Right forelimb (tissue), 1 donor: ENCODE data around the gene PIP.
"Not testable (repeated sequence)": the region's sequence is repeated elsewhere in the genome, so short reads cannot be mapped to it uniquely, and the experiment has no call there.

ENCODE experiments used
- DNase-seq: peaks from one replicate; pipeline ENCODE4 v3.0.0-alpha.2; 2018

The PIP gene, protein sequence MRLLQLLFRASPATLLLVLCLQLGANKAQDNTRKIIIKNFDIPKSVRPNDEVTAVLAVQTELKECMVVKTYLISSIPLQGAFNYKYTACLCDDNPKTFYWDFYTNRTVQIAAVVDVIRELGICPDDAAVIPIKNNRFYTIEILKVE

DNA sequence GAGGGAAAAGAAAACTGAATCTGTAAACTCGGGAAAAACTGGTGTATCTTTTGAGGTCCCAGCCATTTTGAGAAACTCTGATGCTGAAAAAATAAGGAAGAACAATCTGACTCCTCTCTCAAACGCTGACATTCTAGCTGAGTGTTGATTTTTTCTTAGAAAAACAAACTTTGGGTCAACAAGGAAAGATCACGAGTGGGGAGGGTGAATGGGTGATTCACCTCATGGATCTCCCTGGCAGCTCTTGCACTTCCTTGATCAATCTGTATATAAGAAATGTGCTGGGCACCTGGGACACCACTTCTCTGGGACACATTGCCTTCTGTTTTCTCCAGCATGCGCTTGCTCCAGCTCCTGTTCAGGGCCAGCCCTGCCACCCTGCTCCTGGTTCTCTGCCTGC lies at the start of gene PIP:
Gene PIP, plus strand, starts transcription at position 297 of the 400 bp plus-strand sequence. Its CDS starts 40 bp downstream, at position 337.
- DNase-seq, result no peak

DNA sequence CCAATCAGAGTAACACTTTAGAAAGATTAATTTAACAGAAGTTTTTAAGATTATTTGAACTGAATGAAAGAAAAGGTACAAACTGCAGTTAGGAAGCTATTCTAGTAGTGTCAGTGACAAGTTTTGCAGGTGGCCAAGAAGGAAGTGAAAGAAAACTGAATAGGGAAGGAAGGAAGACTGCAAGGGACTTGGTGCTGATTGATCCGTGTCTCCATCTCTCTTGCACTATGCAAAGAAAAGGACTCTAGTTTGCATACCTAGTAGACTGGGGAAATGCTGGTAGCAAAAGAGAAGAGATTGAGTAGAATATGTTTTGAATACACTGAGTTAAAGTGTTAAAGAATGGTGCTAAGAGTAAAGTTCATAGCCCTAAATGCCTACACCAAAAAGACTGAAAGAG lies 46.8 kb upstream of the PIP start:
- no peak for DNase-seq

DNA sequence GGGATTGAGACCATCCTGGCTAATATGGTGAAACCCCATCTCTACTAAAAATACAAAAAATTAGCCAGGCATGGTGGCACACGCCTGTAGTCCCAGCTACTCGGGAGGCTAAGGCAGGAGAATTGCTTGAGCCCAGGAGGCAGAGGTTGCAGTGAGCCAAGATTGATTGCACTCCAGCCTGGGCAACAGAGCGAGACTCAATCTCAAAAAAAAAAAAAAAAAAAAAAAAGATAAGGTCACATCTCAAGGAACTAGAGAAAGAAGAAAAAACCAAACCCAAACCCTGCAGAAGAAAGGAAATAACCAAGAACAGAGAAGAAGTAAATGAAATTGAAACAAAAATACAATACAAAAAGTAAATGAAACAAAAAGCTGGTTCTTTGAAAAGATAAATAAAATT lies 46.3 kb upstream of the PIP start:
- not testable (repeated sequence) for DNase-seq

DNA sequence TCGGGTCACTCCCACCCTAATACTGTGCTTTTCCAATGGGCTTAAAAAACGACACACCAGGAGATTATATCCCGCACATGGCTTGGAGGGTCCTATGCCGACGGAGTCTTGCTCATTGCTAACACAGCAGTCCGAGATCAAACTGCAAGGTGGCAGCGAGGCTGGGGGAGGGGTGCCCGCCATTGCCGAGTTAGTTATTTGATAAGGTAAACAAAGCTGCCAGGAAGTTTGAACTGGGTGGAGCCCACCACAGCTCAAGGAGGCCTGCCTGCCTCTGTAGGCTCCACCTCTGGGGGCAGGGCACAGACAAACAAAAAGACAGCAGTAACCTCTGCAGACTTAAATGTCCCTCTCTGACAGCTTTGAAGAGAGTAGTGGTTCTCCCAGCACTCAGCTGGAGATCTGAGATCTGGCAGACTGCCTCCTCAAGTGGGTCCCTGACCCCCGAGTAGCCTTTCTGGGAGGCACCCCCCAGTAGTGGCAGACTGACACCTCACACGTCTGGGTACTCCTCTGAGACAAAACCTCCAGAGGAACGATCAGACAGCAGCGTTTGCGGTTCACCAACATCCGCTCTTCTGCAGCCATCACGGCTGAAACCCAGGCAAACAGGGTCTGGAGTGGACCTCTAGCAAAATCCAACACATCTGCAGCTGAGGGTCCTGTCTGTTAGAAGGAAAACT lies 43.2 kb upstream of the PIP start:
- not testable (repeated sequence) for DNase-seq

DNA sequence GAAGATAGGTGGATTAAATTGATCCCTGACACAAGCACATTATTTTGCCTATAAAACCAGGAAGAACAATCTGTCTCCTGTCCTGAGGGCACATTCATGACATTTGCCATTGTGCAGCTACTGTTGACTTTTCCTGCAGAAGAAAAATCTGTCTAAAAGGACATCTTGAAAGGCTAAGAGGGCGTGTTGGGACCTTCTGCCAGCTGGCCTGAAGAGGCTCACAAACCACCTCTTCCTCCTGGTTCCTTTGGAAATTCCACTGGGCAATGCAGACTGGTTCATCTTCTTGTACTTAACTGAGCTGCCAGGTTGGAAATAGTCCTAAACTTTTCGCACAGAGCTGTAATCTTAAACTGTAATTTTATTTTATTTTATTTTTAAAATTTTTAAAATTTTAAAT lies 35.7 kb upstream of the PIP start:
- DNase-seq, result no peak

DNA sequence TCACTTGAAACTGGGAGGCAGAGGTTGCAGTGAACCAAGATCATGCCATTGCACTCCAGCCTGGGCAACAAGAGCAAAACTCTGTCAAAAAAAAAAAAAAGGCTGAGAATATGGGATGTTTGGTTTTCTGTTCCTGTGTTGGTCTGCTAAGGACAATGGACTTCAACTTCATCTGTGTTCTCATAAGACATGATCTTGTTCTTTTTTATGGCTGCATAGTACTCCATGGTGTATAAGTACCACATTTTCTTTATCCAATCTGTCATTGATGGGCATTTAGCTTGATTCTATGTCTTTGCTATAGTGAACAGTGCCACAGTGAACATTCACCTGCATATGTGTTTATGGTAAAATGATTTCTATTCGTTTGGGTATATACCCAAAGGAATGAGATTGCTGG lies 32.3 kb upstream of the PIP start:
- DNase-seq, result not testable (repeated sequence)

DNA sequence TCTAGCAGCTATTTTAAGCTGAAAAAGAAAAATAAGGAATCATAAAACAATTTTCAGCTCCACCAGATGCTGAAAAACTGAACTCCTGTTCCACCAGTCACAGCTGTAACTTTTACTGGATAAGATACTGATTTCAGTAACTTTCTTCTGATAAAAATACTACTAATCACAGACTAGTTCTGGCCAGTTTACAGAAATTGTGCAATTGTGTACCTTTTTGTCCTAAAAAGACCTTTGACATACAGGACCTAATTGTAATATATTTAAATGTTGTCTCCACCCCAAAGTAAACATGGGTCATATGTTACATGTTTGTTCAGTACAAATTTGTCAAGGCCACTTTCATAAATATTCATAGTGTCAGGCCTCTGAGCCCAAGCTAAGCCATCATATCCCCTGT lies 27.1 kb upstream of the PIP start:
- DNase-seq, result no peak

DNA sequence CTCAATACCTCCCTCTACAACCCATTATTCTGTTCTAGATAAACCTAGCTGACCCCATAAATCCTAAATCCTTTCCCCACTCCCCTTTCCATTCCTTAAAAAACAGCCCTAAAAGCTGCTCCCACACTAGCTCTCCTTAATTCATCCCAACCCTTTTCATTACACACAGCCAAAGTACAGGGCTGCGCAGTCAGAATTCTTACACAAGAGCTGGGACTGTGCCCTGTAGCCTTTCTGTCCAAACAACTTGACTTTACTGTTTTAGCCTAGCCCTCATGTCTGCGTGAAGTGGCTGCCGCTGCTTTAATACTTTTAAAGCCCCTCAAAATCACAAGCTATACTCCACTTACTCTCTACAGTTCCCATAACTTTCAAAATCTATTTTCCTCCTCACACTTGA lies 23.9 kb upstream of the PIP start:
- not testable (repeated sequence) for DNase-seq

DNA sequence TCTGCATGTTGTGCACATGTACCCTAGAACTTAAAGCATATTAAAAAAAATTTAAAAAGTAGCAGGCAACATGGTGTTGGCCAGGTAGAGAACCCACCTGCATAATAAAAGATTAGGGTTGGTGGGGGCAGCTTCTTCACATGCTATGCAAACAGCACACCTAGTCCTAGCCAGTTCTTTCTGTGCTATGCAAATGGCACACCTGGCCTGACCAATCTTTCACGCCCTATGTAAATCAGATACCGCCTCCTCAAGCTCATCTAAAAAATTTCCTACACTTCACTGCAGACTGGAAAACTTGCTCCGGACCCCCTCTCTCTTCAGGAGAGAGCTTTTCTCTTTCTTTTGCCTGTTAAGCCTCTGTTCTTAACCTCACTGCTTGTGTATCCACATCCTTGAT lies 14.5 kb upstream of the PIP start:
- no peak for DNase-seq

DNA sequence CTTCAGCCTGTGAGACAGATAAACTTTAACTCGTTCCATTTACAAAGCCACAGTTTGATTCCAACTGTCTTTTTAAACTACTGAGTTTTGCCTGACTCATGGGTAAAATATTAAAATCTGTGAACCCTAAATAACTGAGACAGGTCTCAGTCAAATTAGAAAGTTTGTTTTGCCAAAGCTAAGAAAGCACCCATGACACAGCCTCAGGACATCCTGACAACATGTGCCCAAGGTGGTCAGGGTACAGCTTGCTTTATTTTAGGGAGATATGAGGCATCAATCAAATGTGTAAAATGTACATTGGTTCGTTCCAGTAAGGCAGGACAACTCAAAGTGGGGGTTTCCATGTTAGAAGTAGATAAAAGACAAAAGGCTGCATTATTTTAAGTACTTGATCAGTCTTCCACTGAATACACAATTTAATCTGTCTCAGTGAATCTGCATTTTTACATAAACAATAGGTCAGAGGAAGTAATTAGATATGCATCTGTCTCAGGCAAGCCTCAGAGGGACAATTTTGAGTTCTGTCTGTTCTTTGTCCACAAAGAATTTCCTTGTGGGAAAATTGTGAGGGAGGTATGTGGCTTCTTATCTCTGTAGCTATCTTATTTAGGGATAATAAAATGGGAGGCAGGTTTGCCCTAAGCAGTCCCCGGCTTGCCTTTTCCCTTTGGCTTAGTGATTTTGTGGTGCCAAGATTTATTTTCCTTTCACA lies 11.0 kb upstream of the PIP start:
- no peak for DNase-seq

DNA sequence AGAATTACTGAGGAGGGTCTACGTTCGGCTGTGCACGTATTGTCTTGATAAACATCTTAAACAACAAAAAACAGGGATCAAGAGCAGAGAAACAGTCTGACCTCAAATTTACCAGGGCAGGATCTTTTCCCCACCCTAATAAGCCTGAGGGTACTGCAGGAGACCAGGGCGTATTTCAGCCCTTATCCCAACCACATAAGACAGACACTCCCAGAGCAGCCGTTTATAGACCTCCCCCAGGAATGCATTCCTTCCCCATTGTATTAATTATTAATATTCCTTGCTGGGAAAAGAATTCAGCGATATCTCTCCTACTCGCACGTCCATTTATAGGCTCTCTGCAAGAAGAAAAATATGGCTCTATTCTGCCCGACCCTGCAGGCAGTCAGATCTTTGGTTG lies 8.6 kb upstream of the PIP start:
- DNase-seq, result not testable (repeated sequence)

DNA sequence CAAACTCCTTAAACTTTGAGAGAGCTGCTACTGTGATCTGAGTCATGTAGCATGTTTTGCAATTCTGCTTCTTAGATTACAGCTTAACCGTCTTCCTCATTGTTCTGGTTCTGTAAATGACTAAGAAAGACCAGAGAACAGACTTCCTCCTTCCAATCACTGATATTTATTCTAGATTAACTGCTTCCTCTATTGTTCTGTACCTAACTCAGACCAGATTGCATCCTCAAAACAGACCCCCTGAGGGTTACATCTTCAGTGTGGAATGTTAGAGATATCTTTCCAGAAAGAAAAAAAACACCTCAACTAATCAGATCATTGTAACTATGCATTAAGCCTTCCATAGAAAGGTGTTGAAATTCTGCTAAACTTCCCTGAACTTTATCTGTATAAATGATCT lies 5.7 kb upstream of the PIP start:
- no peak for DNase-seq

DNA sequence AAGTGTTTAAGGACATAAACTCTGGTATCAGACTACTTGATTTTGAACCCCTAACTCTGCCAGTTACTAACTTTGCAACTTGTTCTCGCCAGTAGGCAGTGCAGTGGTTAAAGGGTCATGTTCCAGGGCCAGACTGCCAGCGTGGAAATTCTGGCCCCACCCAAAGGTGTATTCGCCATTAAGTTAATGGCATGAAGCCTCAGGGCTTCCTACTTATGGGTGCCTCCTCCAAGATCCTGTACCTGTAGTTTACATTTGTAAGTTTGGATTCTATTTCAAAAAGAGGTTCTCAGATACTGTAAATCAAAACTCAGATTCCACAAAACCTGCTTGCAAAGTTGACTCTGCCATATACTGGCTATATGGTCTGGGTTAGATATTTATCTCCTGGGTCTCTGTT lies 2.8 kb upstream of the PIP start:
- no peak for DNase-seq

DNA sequence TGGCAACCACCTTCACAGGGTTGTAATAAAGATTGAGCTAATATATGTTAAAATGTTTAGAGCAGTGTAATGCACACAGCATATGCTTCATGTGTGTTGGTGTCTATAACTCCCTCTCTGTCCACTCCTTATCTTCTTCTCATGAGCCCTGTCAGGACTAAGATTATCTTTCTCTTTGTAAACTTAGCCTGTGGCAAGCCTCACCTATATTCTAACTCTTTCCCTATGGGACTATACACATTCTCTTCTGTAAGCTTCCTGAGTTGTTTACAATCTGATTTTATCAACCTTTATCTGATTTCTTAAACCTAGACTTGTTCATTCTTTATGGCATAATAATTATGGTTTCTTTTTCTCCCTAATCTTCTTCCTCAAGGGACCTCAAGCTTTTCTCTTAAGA lies 2.4 kb upstream of the PIP start:
- DNase-seq, result no peak

DNA sequence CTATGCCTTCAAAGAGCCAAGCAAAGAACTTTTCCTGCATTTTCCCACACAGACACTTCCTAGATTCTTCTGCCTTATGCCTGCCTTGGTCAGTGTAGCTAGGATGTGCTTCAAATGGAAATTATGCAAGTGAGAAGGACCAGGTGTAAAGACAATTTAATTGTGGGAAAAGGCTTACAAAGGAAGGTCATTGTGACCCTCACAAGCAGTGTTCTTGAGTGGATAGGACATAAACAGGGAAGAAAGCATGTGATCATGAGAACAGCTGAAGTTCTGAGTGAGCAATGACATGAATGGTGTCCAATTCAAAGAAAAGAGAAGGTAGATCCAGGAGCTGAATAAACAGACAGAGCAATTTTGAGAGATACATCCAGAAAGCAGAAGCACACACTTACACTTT lies 1.3 kb upstream of the PIP start:
- DNase-seq, result no peak

DNA sequence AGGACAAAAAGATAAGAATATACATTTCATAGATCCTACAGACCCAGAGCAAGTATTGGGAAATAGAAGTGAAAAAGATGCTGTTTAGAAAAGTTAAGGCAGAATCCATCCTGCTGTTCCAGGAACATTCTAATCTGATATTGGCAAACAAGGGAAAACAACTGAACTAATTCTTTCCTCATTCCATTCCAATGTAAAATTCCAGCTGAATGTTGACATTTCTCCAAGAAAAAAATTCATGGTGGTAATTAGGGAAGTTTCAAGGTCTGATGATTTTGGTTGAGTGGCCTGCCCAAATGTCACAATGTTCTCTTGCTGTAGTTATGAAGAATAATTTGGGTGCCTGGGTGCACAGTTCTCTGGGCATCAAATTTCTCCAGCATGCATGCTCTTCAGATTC lies 15.2 kb downstream of the PIP start:
- no peak for DNase-seq

DNA sequence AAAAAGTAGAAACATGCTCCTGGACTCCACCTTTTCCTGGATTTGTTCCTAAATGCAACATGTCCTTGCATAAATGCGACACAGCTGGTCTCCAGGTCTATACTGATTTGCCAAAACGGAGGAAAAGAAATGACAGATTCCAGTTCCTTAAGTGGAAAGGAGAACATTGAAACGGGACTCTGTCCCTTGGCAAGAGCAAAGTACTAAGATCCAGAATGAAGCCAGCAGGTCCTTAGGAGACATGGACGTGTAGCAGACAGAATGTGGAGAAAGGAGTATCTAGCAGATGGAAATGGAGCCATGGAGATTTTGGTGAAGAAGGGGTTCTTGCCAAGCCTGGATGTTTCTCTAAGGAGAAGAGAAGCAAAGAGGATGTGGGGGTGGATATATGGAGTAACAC lies 16.2 kb downstream of the PIP start:
- DNase-seq, result no peak

DNA sequence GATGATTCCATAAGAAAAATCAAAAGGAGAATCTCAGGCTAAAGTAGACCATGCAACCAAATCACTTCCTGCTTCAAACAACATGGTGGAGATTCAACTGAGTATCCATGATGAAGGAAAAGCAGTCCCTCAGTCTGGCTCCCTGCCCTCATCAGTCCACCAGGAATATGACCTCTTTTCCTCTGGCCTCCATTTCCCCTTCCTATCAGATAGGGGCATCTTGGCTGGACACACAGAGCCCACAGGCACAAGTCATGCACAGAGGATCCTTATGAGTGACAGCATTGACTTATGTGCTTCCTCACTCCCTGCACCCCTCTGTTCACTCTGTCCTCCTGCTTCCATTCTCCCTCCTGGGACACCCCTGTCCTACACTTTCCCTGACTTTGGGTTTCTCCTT lies 16.8 kb downstream of the PIP start:
- no peak for DNase-seq

DNA sequence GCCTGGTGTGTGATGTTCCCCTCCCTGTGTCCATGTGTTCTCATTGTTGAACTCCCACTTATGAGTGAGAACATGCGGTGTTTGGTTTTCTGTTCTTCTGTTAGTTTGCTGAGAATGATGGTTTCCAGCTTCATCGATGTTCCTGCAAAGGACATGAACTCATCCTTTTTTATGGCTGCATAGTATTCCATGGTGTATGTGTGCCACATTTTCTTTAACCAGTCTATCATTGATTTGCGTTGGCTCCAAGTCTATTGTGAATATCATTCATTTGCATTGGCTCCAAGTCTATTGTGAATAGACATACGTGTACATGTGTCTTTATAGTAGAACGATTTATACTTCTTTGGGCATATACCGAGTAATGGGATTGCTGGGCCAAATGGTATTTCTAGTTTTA lies 18.8 kb downstream of the PIP start:
- DNase-seq, result not testable (repeated sequence)

DNA sequence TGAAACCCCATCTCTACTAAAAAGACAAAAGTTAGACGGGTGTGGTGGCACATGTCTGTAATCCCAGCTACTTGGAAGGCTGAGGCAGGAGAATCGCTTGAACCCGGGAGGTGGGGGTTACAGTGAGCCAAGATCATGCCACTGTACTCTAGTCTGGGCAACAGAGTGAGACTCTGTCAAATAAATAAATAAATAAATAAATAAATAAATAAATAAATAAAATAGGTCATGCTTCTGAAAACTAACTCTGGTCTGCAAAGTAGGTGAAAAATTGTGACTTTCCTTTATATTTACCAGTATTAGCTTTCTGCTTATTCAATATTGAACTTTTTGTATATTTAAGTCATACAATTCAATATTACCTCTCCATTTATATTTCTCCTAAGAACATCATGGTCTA lies 26.7 kb downstream of the PIP start:
- not testable (repeated sequence) for DNase-seq

DNA sequence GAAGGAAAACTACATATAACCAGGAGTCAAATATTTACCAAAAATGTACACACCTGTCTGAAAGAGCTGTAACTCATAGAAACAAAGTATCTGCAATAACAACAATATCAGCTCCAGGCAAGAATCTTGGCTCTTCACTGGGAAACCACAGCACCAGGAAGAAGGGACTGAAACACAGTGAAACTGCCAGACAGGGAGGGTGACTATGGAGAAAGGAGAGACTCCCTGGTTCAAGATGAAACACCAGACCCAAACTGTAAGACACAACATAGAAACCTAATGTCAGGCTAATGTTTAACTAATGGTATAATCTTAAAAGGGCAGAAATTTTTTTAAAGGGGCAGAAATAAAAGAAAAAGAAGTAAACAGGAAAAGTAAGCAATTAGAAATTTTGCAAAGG lies 39.8 kb downstream of the PIP start:
- no peak for DNase-seq

DNA sequence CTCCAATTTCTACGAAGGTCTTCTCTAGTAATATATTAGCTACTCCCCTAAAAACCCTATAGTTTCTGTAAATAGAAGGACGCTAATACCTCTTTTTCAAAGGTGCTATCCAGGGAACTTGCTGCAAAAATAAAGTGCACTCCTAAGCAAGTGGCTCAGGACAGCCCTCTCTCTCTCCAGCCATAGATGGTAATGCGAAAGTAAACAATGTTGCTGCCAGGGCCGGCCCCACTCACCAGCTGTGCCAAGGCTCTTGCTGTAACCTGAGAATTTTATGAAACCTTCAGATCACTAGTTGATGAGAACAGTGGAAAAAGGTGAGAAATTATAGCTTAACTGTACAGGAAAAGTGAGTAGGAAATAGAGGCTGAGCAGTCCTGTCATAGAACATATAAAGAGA lies 40.5 kb downstream of the PIP start:
- DNase-seq, result no peak

DNA sequence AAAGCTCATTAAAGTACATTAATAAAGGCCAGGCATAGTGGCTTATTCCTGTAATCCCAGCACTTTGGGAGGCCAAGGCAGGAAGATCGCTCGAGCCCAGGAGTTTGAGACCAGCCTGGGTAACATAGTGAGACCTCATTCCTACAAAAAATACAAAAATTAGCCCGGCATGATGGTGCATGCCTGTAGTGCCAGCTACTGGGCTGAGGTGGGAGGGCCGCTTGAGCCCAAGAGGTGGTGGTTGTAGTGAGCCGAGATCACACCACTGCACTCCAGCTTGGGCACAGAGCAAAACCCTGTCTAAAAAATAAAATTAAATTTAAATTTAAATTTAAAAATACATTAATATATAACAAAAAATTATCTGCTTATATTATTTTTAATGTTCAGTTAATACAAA lies 44.3 kb downstream of the PIP start:
- DNase-seq, result no peak

DNA sequence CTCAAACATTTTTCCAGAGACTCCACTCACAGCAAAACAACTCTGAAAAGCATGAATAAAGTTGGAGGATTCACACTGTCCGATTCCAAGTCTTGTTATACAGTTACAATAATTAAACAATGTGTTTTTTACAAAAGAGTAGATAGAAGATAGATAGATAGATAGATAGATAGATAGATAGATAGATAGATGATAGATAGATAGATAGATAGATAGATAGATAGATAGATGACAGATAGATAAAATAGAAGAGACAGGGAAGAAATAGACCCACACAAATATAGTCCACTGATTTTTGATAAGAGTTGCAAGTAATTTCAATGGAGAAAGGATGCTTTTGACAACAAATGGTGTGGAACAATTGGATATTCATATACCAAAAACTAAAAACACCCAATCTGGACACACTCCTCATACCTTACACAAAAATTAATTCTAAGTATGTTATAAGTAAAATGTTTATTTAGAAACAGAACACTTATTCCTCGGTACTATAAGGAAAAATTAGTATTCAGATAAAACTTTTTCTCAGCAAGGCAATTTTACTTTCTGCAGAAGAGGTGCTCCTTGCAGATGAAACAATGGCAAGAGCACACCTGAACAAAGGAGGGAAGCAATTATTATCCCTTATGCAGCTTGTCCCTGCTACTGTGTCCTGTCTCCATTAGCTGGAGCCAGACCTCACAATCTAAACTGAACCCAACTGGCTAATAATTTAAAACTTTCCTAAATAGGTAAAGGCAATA lies 45.7 kb downstream of the PIP start:
- no peak for DNase-seq
